CD4-positive, alpha-beta memory T cell (primary cell): Measurements from ENCODE around the gene PAQR5. TPM values are rescaled to one million over a fixed set of nuclear protein-coding genes. Genes with fewer than 3 reads are reported as not detected.
A peak's percentile ranks its signal among the peaks of the same experiment; 100 is the strongest.

Experiments
- CTCF ChIA-PET: fragments of 350-600 bp; sonication (Branson Sonifier 250); formaldehyde crosslinking; loops from one replicate; lab custom pipeline; 2021; ENCODE audit warnings: inconsistent platforms; ENCODE audit not compliant: partially characterized antibody; lab: Charles Lee
- POLR2A ChIA-PET: fragments of 350-600 bp; sonication (Branson Sonifier 250); formaldehyde crosslinking; loops from one replicate; lab custom pipeline; 2021; ENCODE audit not compliant: partially characterized antibody; lab: Charles Lee
- DNase-seq, 5 donors: peaks; one replicate each; pipeline versions ENCODE4 v3.0.0 to v3.0.0-alpha.2; 2020 to 2022; ENCODE audit warnings: mixed read lengths in 1 of 5
- H3K27ac ChIP-seq: one replicate; pipeline ENCODE4 v1.7.0; 2013; ENCODE audit warnings: low read depth, low read length
- H3K27me3 ChIP-seq: 2 replicates; pipeline ENCODE4 v1.7.0; 2013; ENCODE audit warnings: mild to moderate bottlenecking, low read length, moderate library complexity; ENCODE audit not compliant: insufficient read depth
- H3K36me3 ChIP-seq: 2 replicates; pipeline ENCODE4 v1.7.0; 2013; ENCODE audit warnings: mild to moderate bottlenecking, low read length, moderate library complexity; ENCODE audit not compliant: insufficient read depth
- H3K4me1 ChIP-seq: 2 replicates; pipeline ENCODE4 v1.7.0; 2013; ENCODE audit warnings: mild to moderate bottlenecking, low read length, moderate library complexity; ENCODE audit not compliant: insufficient read depth
- H3K4me3 ChIP-seq, 2 donors: one replicate each; pipeline ENCODE4 v1.7.0; 2013; ENCODE audit warnings: low read length in 2 of 2, mild to moderate bottlenecking in 1 of 2
- H3K9me3 ChIP-seq, 2 donors: one replicate each; pipeline ENCODE4 v1.7.0; 2013; ENCODE audit warnings: low read length in 2 of 2, control low read depth in 1 of 2; ENCODE audit not compliant: control insufficient read depth in 1 of 2
- H3K27ac Mint-ChIP-seq, 7 donors: one replicate each; pipeline ENCODE4 v1.8.0; 2020 to 2021; ENCODE audit warnings: mixed read lengths in 7 of 7, mild to moderate bottlenecking in 6 of 7, inconsistent platforms in 3 of 7, moderate library complexity in 3 of 7
- H3K27me3 Mint-ChIP-seq, 2 donors: one replicate each; pipeline ENCODE4 v1.8.0; 2020 to 2021; ENCODE audit warnings: mixed read lengths in 2 of 2
- H3K36me3 Mint-ChIP-seq, 2 donors: one replicate each; pipeline ENCODE4 v1.8.0; 2020 to 2021; ENCODE audit warnings: mixed read lengths in 2 of 2, inconsistent platforms in 1 of 2, mild to moderate bottlenecking in 1 of 2
- H3K4me1 Mint-ChIP-seq, 4 donors: one replicate each; pipeline ENCODE4 v1.8.0; 2020 to 2021; ENCODE audit warnings: mixed read lengths in 4 of 4, mild to moderate bottlenecking in 1 of 4
- H3K4me3 Mint-ChIP-seq, 8 donors: one replicate each; pipeline ENCODE4 v1.8.0; 2020 to 2021; ENCODE audit warnings: mixed read lengths in 8 of 8, mild to moderate bottlenecking in 7 of 8, moderate library complexity in 6 of 8, inconsistent platforms in 3 of 8
- H3K9me3 Mint-ChIP-seq, 8 donors: one replicate each; pipeline ENCODE4 v1.8.0; 2020 to 2021; ENCODE audit warnings: mixed read lengths in 8 of 8, mild to moderate bottlenecking in 5 of 8, inconsistent platforms in 3 of 8, moderate library complexity in 1 of 8
- intact Hi-C: fragments of 100-400 bp; cut with micrococcal nuclease; formaldehyde crosslinking; loops from one replicate; pipeline ENCODE4 v1.15.1; 2023
- polyA plus RNA-seq, 2 donors: library from polyadenylated mRNA; unstranded; fragments of 300-500 nt; fragmentation: Illumina TruSeq; gene quantifications; one replicate each; pipeline ENCODE4 v1.2.3, GENCODE V29; 2021
- total RNA-seq, 2 experiments: library from RNA; stranded (reverse); gene quantifications; one replicate each; pipeline ENCODE4 v1.2.3, GENCODE V29; 2021

PAQR5 gene
- total and polyA plus RNA-seq, 4 experiments from 2014 or later = 0.20 TPM; not detected in 3

GRCh38 chr15:69413822-69414700 is 115.3 kb downstream of the PAQR5 start, which contains the start of gene KIF23:
Gene KIF23, plus strand, starts transcription at chr15:69414349. Its CDS starts 117 bp downstream, at chr15:69414466.
- ChIA-PET POLR2A (interaction anchor here (0.5 to 10.4 kb wide), 5 partner anchors 39 to 55 kb away, joined by 3 to 89 read pairs (median 6); partner anchors contain the start of gene RPLP1), CTCF (interaction anchor here (0.8 to 2.5 kb wide), 6 partner anchors 19 to 64 kb away, joined by 3 to 6 read pairs (median 5); partner anchors contain the start of gene RPLP1)
- peaks cover 8% of the 10 kb centered on the region for H3K4me1 ChIP-seq
- no peaks in the 10 kb centered on the region for H3K9me3 ChIP-seq
- peak within 1 kb of the TSS; percentile 37 for H3K27ac ChIP-seq
- Mint-ChIP-seq H3K27ac (peak within 1 kb of the TSS; percentile 48 to 91 (median 74)), H3K36me3 (no peaks in the 10 kb centered on the region), H3K9me3 (no peaks in the 10 kb centered on the region), H3K4me1 (peaks cover 6 to 15% (median 12%) of the 10 kb centered on the region in 4 donors), H3K27me3 (peaks cover 5 to 17% of the 10 kb centered on the region in 2 donors), H3K4me3 (peak within 1 kb of the TSS; percentile 85 to 93 (median 86))
- DNase-seq = peak; percentile 90 to 95 (median 91)
- no peaks in the 10 kb centered on the region for H3K27me3 ChIP-seq
- intact Hi-C loops = loop anchor here (5.0 to 10.0 kb wide), 4 partner anchors 38 to 1137 kb away; partner anchors contain the start of genes ANP32A, FEM1B and RPLP1
- H3K36me3 ChIP-seq = no peaks in the 10 kb centered on the region
- H3K4me3 ChIP-seq = peak within 1 kb of the TSS in 1 of 2 donors; percentile 58

GRCh38 chr15:69414701-69415167 is 116.0 kb downstream of the PAQR5 start:
- Mint-ChIP-seq H3K9me3 (no peaks in the 10 kb centered on the region), H3K4me1 (peaks cover 6 to 15% (median 12%) of the 10 kb centered on the region in 4 donors), H3K27ac (no peak overlapping the region), H3K27me3 (peaks cover 5 to 11% of the 10 kb centered on the region in 2 donors), H3K4me3 (peak overlapping the region; percentile 62 to 81 (median 75)), H3K36me3 (no peaks in the 10 kb centered on the region)
- H3K4me1 ChIP-seq = peaks cover 8% of the 10 kb centered on the region
- peak in 3 of 5 donors; percentile 8 to 18 (median 9) for DNase-seq
- peak overlapping the region in 1 of 2 donors; percentile 58 for H3K4me3 ChIP-seq
- intact Hi-C loops = loop anchor here (5.0 to 10.0 kb wide), 4 partner anchors 38 to 1137 kb away; partner anchors contain the start of genes ANP32A, FEM1B and RPLP1
- ChIA-PET CTCF (interaction anchor here (0.8 to 2.5 kb wide), 5 partner anchors 20 to 54 kb away, joined by 3 to 6 read pairs (median 5); partner anchors contain the start of gene RPLP1), POLR2A (interaction anchor here (0.5 to 10.4 kb wide), 5 partner anchors 38 to 54 kb away, joined by 3 to 89 read pairs (median 6); partner anchors contain the start of gene RPLP1)
- H3K27me3 ChIP-seq = no peaks in the 10 kb centered on the region
- no peaks in the 10 kb centered on the region for H3K9me3 ChIP-seq
- H3K36me3 ChIP-seq = no peaks in the 10 kb centered on the region
- H3K27ac ChIP-seq = peak overlapping the region; percentile 37

GRCh38 chr15:69415381-69415780 is 116.7 kb downstream of the PAQR5 start:
- Mint-ChIP-seq H3K4me1 (peaks cover 6 to 15% (median 12%) of the 10 kb centered on the region in 4 donors), H3K4me3 (peak overlapping the region in 7 of 8 donors; percentile 37 to 75 (median 63)), H3K27me3 (peaks cover 5 to 11% of the 10 kb centered on the region in 2 donors), H3K36me3 (no peaks in the 10 kb centered on the region), H3K9me3 (no peaks in the 10 kb centered on the region), H3K27ac (peak overlapping the region in 2 of 7 donors; percentile 5 to 39)
- Histone ChIP-seq H3K36me3 (no peaks in the 10 kb centered on the region), H3K4me1 (peaks cover 8% of the 10 kb centered on the region), H3K27ac (no peak overlapping the region), H3K4me3 (no peak overlapping the region), H3K27me3 (no peaks in the 10 kb centered on the region), H3K9me3 (no peaks in the 10 kb centered on the region)
- ChIA-PET CTCF (interaction anchor here (2.1 to 2.5 kb wide), 2 partner anchors 38 to 47 kb away, joined by 6 read pairs; partner anchors contain the start of gene RPLP1), POLR2A (interaction anchor here (2.0 to 10.4 kb wide), 2 partner anchors 37 to 54 kb away, joined by 13 to 89 read pairs; partner anchors contain the start of gene RPLP1)
- intact Hi-C loops = loop anchor here (10.0 kb wide), 1 partner anchor 591 kb away; the partner anchor contains the start of gene ANP32A
- DNase-seq = no peak

- Mint-ChIP-seq H3K27ac (no peak overlapping the region), H3K9me3 (no peaks in the 10 kb centered on the region), H3K4me1 (peaks cover 6 to 15% (median 12%) of the 10 kb centered on the region in 4 donors), H3K27me3 (peaks cover 5 to 11% of the 10 kb centered on the region in 2 donors), H3K4me3 (no peak overlapping the region), H3K36me3 (no peaks in the 10 kb centered on the region)
- peaks cover 8% of the 10 kb centered on the region for H3K4me1 ChIP-seq
- no peaks in the 10 kb centered on the region for H3K36me3 ChIP-seq
- no peak overlapping the region for H3K4me3 ChIP-seq
- ChIA-PET POLR2A (interaction anchor here (10.4 kb wide), 1 partner anchor 35 kb away, joined by 89 read pairs; the partner anchor contains the start of gene RPLP1), CTCF (interaction anchor here (2.5 kb wide), 1 partner anchor 45 kb away, joined by 8 read pairs; no protein-coding TSS in a partner anchor)
- no peaks in the 10 kb centered on the region for H3K27me3 ChIP-seq
- intact Hi-C loops = loop anchor here (10.0 kb wide), 1 partner anchor 593 kb away; the partner anchor contains the start of gene ANP32A
- H3K27ac ChIP-seq = no peak overlapping the region
- no peak for DNase-seq
- H3K9me3 ChIP-seq = no peaks in the 10 kb centered on the region
Measured at GRCh38 chr15:69417581-69417980, 118.9 kb downstream of the PAQR5 start.

- Mint-ChIP-seq H3K27ac (peak overlapping the region in 1 of 7 donors; percentile 42), H3K27me3 (peaks cover 0 to 2% of the 10 kb centered on the region in 2 donors), H3K4me1 (peaks cover 0 to 4% (median 0%) of the 10 kb centered on the region in 4 donors), H3K9me3 (no peaks in the 10 kb centered on the region), H3K4me3 (no peak overlapping the region), H3K36me3 (no peaks in the 10 kb centered on the region)
- DNase-seq = no peak
- Histone ChIP-seq H3K4me3 (no peak overlapping the region), H3K27me3 (no peaks in the 10 kb centered on the region), H3K9me3 (no peaks in the 10 kb centered on the region), H3K36me3 (no peaks in the 10 kb centered on the region), H3K27ac (no peak overlapping the region), H3K4me1 (no peaks in the 10 kb centered on the region)
- intact Hi-C loops = no loop called here
- CTCF ChIA-PET = no interaction called here
- POLR2A ChIA-PET = no interaction called here
Measured at GRCh38 chr15:69421498-69421897, 122.8 kb downstream of the PAQR5 start.

- H3K4me3 ChIP-seq = no peak overlapping the region
- no peak overlapping the region for H3K27ac ChIP-seq
- ChIA-PET CTCF (no interaction called here), POLR2A (no interaction called here)
- Mint-ChIP-seq H3K27me3 (peaks cover 0 to 2% of the 10 kb centered on the region in 2 donors), H3K4me3 (no peak overlapping the region), H3K4me1 (peaks cover 0 to 4% (median 0%) of the 10 kb centered on the region in 4 donors), H3K9me3 (no peaks in the 10 kb centered on the region), H3K27ac (no peak overlapping the region), H3K36me3 (no peaks in the 10 kb centered on the region)
- H3K27me3 ChIP-seq = no peaks in the 10 kb centered on the region
- H3K9me3 ChIP-seq = no peaks in the 10 kb centered on the region
- H3K4me1 ChIP-seq = no peaks in the 10 kb centered on the region
- no peak for DNase-seq
- intact Hi-C loops = no loop called here
- H3K36me3 ChIP-seq = no peaks in the 10 kb centered on the region
Measured at GRCh38 chr15:69422336-69422895, 123.7 kb downstream of the PAQR5 start.
